Cardiac fibroblast (primary cell): ENCODE data around the gene RBP5.

Source experiments
- DNase-seq, 2 donors: peaks; one replicate each; pipeline versions ENCODE4 v3.0.0 to v3.0.0-alpha.2; 2010; ENCODE audit warnings: low read depth in 2 of 2
- H3K4me3 ChIP-seq, 2 donors: replicated peaks in 1 of 2; 1 replicate in 1 of 2; 2 replicates in 1 of 2; pipeline ENCODE4 v1.5.1; 2011; ENCODE audit warnings: low read depth in 2 of 2, low read length in 2 of 2, mild to moderate bottlenecking in 2 of 2, moderate library complexity in 1 of 2
- CTCF ChIP-seq: IDR thresholded peaks from one replicate; pipeline ENCODE4 v1.5.1; 2011; ENCODE audit warnings: low read depth, mild to moderate bottlenecking, low read length, inconsistent platforms

Gene RBP5

GRCh38 chr12:7128681-7129286 is at the start of gene RBP5:
TSS of gene RBP5 (minus strand) at chr12:7128889. CDS start at chr12:7128775, 114 bp downstream.
- H3K4me3 ChIP-seq, result peak within 1 kb of the TSS; percentile 67 to 75
- DNase-seq, result no peak
- no peak for TF ChIP-seq CTCF

GRCh38 chr12:7178481-7178880 is 49.8 kb upstream of the RBP5 start:
- TF ChIP-seq CTCF, result no peak
- no peak for DNase-seq
- H3K4me3 ChIP-seq, result no peak overlapping the region

- TF ChIP-seq CTCF, result no peak
- H3K4me3 ChIP-seq, result no peak overlapping the region
- DNase-seq, result no peak
Observed at GRCh38 chr12:7176595-7176994, 47.9 kb upstream of the RBP5 start.

- H3K4me3 ChIP-seq, result no peak overlapping the region
- TF ChIP-seq CTCF, result no peak
- peak; percentile 43 to 64 for DNase-seq
Observed at GRCh38 chr12:7175493-7175892, 46.8 kb upstream of the RBP5 start.

- no peak for DNase-seq
- no peak overlapping the region for H3K4me3 ChIP-seq
- no peak for TF ChIP-seq CTCF
Observed at GRCh38 chr12:7171854-7172253, 43.2 kb upstream of the RBP5 start.

- no peak overlapping the region for H3K4me3 ChIP-seq
- no peak for DNase-seq
- TF ChIP-seq CTCF, result no peak
Observed at GRCh38 chr12:7169951-7170350, 41.3 kb upstream of the RBP5 start.

GRCh38 chr12:7162691-7163114 is 34.0 kb upstream of the RBP5 start:
- DNase-seq, result peak; percentile 15 to 17
- TF ChIP-seq CTCF, result peak; percentile 58
- H3K4me3 ChIP-seq, result no peak overlapping the region
